Suprapubic skin (tissue), 4 donors: Measurements from ENCODE around the gene LRRC51. TPM values are rescaled to one million over a fixed set of nuclear protein-coding genes. Genes with fewer than 3 reads are reported as not detected.
"Not testable (repeated sequence)": the region's sequence is repeated elsewhere in the genome, so short reads cannot be mapped to it uniquely, and the experiment has no call there.

Experiments used
- DNase-seq, 2 donors: peaks; one replicate each; pipeline ENCODE4 v3.0.0-alpha.2; 2019; ENCODE audit warnings: low spot score in 2 of 2
- H3K27ac ChIP-seq: fragments of 200-600 bp; sonication (generic); one replicate; pipeline ENCODE4 v1.5.1; 2019
- H3K27me3 ChIP-seq: fragments of 200-600 bp; sonication (generic); one replicate; pipeline ENCODE4 v1.5.1; 2019
- H3K36me3 ChIP-seq: fragments of 200-600 bp; sonication (generic); one replicate; pipeline ENCODE4 v1.5.1; 2019
- H3K4me1 ChIP-seq: fragments of 200-600 bp; sonication (generic); one replicate; pipeline ENCODE4 v1.5.1; 2019
- H3K4me3 ChIP-seq: fragments of 200-600 bp; sonication (generic); one replicate; pipeline ENCODE4 v1.5.1; 2019; ENCODE audit warnings: mild to moderate bottlenecking
- H3K9me3 ChIP-seq: fragments of 200-600 bp; sonication (generic); one replicate; pipeline ENCODE4 v1.5.1; 2019
- EP300 ChIP-seq: sonication (generic); formaldehyde crosslinking; IDR thresholded peaks from one replicate; pipeline ENCODE4 v1.6.1; 2017; ENCODE audit warnings: antibody characterized with exemption
- POLR2A ChIP-seq, 2 donors: fragments of 450-650 bp; IDR thresholded peaks; one replicate each; pipeline ENCODE4 v1.6.1; 2017; ENCODE audit warnings: antibody characterized with exemption in 2 of 2, mild to moderate bottlenecking in 2 of 2, moderate library complexity in 2 of 2
- POLR2AphosphoS5 ChIP-seq, 3 donors: sonication (generic); formaldehyde crosslinking; IDR thresholded peaks; one replicate each; pipeline ENCODE4 v1.6.1; 2017; ENCODE audit warnings: antibody characterized with exemption in 3 of 3
- WGBS: methylation state at CpG from one replicate; pipeline ENCODE4 v1.1.5; 2018; 5-methylcytosine and 5-hydroxymethylcytosine counted together
- total RNA-seq, 4 donors: library from RNA; depleted of rRNA; stranded (reverse); fragments of >200 nt; gene quantifications; one replicate each; pipeline ENCODE4 v1.1.0, GENCODE V29; 2016
- TF ChIP-seq, protein P1 (sequence below), 2 donors: fragments of 200-600 bp in 1 of 2; fragments of 450-650 bp in 1 of 2; sonication (generic) in 1 of 2; IDR thresholded peaks; one replicate each; pipeline ENCODE4 v1.5.1; 2016 to 2019; ENCODE audit warnings: antibody characterized with exemption in 2 of 2, mild to moderate bottlenecking in 1 of 2, moderate library complexity in 1 of 2

The LRRC51 gene
- total RNA-seq, 4 donors from 2014 or later = 3.7 to 9.9 (median 6.6) TPM

DNA sequence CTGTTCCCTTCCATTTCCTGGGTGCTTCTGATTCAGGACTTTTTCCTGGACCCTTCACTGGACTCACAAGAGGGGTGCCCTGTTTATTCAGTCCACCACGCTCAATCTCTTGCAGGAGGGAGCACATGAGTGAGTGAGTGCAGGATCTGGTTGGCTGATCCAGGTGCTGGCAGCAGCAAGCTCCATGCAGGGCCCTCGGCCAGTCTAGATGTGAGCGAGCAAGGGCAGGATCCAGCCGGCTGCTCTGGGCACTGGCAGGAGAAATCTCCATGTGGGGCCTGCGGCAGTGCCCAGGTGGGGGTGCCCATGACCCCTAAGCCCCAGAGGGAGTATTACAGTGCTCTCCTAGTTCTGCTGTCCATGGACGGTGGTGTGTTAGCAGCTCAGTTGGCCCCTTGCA lies 43.4 kb downstream of the LRRC51 start:
- Histone ChIP-seq H3K27me3 (no peaks in the 10 kb centered on the region), H3K9me3 (no peaks in the 10 kb centered on the region), H3K4me3 (no peak overlapping the region), H3K36me3 (no peaks in the 10 kb centered on the region), H3K27ac (no peak overlapping the region), H3K4me1 (no peaks in the 10 kb centered on the region)
- TF ChIP-seq POLR2AphosphoS5 (IDR thresholded peaks at IDR 0.05) (no peak), POLR2A (IDR thresholded peaks at IDR 0.05) (no peak), EP300 (no peak)
- TF ChIP-seq, protein P1, sequence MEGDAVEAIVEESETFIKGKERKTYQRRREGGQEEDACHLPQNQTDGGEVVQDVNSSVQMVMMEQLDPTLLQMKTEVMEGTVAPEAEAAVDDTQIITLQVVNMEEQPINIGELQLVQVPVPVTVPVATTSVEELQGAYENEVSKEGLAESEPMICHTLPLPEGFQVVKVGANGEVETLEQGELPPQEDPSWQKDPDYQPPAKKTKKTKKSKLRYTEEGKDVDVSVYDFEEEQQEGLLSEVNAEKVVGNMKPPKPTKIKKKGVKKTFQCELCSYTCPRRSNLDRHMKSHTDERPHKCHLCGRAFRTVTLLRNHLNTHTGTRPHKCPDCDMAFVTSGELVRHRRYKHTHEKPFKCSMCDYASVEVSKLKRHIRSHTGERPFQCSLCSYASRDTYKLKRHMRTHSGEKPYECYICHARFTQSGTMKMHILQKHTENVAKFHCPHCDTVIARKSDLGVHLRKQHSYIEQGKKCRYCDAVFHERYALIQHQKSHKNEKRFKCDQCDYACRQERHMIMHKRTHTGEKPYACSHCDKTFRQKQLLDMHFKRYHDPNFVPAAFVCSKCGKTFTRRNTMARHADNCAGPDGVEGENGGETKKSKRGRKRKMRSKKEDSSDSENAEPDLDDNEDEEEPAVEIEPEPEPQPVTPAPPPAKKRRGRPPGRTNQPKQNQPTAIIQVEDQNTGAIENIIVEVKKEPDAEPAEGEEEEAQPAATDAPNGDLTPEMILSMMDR (IDR thresholded peaks at IDR 0.05) = no peak
- DNase-seq = no peak
- 61% methylated on average over 3 of the region's 6 CpGs for WGBS

DNA sequence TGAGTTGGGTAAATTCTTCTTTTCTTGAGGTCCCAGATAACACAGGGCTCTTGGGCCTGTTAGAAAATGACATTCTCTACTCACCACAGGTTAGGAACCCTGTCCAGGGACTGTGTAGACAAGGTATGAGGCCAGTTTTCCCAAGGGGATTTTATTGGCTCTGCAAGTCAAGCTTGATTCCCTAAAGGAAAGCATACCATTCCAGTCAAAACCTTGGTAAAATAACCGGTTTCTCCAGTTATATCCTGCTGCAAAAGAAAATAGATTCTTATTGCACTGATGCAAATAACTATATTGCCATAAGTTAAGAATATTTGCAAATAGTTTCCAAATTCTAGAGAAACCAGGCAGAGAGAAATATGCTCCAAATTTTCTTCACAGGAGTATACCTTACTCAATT lies 45.3 kb downstream of the LRRC51 start:
- WGBS = 33% methylated on average over 1 of the region's 1 CpG
- no peak for DNase-seq
- TF ChIP-seq EP300 (no peak), POLR2AphosphoS5 (IDR thresholded peaks at IDR 0.05) (no peak), POLR2A (IDR thresholded peaks at IDR 0.05) (no peak)
- TF ChIP-seq, protein P1 (IDR thresholded peaks at IDR 0.05) = no peak
- Histone ChIP-seq H3K27me3 (no peaks in the 10 kb centered on the region), H3K9me3 (no peaks in the 10 kb centered on the region), H3K4me1 (no peaks in the 10 kb centered on the region), H3K4me3 (no peak overlapping the region), H3K36me3 (no peaks in the 10 kb centered on the region), H3K27ac (no peak overlapping the region)

DNA sequence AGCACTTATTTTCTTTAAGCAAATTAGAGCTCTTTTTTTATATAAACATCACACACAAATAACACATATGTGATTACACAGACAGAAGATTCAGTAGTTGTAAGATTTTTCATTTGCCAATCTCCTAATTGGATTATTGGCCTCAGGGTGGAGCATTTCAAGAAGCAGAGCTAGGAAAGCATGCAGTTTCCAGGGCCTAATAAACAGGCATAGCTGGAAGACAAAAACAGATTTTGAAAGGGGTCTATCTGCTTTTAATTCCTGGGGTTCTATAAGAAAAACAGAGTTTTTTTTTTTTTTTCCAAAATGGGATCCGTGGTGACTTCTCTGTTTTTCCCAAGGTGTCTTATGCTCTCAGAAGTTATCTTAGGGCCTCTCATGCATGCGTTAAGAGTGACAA lies 47.3 kb downstream of the LRRC51 start:
- Histone ChIP-seq H3K4me1 (no peaks in the 10 kb centered on the region), H3K27me3 (no peaks in the 10 kb centered on the region), H3K27ac (no peak overlapping the region), H3K4me3 (no peak overlapping the region), H3K36me3 (no peaks in the 10 kb centered on the region), H3K9me3 (no peaks in the 10 kb centered on the region)
- TF ChIP-seq POLR2AphosphoS5 (IDR thresholded peaks at IDR 0.05) (no peak), POLR2A (IDR thresholded peaks at IDR 0.05) (no peak), EP300 (no peak)
- TF ChIP-seq, protein P1 (IDR thresholded peaks at IDR 0.05) = no peak
- WGBS = 79% methylated on average over 2 of the region's 2 CpGs
- DNase-seq = no peak

DNA sequence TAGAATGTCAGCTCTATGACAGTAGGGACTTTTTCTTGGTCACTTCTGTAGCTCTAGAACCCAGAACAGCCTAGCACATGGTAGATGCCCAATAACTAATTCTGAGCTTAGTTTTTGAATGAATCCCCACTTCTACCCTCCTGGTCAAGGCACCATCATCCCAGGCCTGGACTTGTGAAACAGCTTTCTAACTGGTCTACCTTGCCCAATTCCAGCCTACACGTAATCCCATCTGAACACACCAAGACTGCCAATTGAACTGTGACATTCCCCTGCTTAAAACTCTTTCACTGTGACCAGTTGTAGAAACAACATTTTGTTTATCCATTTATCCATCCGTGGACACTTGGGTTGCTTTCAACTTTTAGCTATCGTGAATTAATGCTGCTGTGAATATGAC lies 48.7 kb downstream of the LRRC51 start:
- H3K36me3 ChIP-seq = no peaks in the 10 kb centered on the region
- no peak overlapping the region for H3K4me3 ChIP-seq
- TF ChIP-seq POLR2A (IDR thresholded peaks at IDR 0.05) = no peak
- TF ChIP-seq POLR2AphosphoS5 (IDR thresholded peaks at IDR 0.05) = no peak
- TF ChIP-seq, protein P1 (IDR thresholded peaks at IDR 0.05) = no peak
- TF ChIP-seq EP300 = no peak
- no peaks in the 10 kb centered on the region for H3K4me1 ChIP-seq
- DNase-seq = no peak
- H3K27ac ChIP-seq = no peak overlapping the region
- 89% methylated on average over 3 of the region's 3 CpGs for WGBS
- no peaks in the 10 kb centered on the region for H3K27me3 ChIP-seq
- no peaks in the 10 kb centered on the region for H3K9me3 ChIP-seq

- H3K27me3 ChIP-seq = no peaks in the 10 kb centered on the region
- no peaks in the 10 kb centered on the region for H3K4me1 ChIP-seq
- TF ChIP-seq, protein P1 (IDR thresholded peaks at IDR 0.05) = no peak
- TF ChIP-seq POLR2AphosphoS5 (IDR thresholded peaks at IDR 0.05) (no peak), EP300 (no peak), POLR2A (IDR thresholded peaks at IDR 0.05) (no peak)
- H3K36me3 ChIP-seq = no peaks in the 10 kb centered on the region
- 77% methylated on average over 2 of the region's 2 CpGs for WGBS
- no peaks in the 10 kb centered on the region for H3K9me3 ChIP-seq
- no peak for DNase-seq
- H3K27ac ChIP-seq = peak overlapping the region; percentile 38
- no peak overlapping the region for H3K4me3 ChIP-seq
Observed at GRCh38 chr11:72132646-72133045, 52.0 kb downstream of the LRRC51 start.

GRCh38 chr11:72135473-72135872 lies 54.8 kb downstream of the LRRC51 start, which contains the start of gene FOLR3:
FOLR3 (plus strand) TSS chr11:72135725; CDS start chr11:72135953, 228 bp downstream.
- not testable (repeated sequence) for H3K9me3 ChIP-seq, H3K4me3 ChIP-seq, H3K27me3 ChIP-seq, H3K36me3 ChIP-seq, H3K4me1 ChIP-seq, DNase-seq, H3K27ac ChIP-seq
- 95% methylated on average over 4 of the region's 4 CpGs for WGBS
